Activated CD8-positive, alpha-beta T cell treated with anti-CD3 and anti-CD28 coated beads for 36 hours (primary cell): ENCODE data around the gene SFXN5. TPM values are rescaled to one million over a fixed set of nuclear protein-coding genes. Genes with fewer than 3 reads are reported as not detected.

ENCODE experiments used
- ATAC-seq: fragments of 200-7000 bp; cut with Tn5 transposase; one replicate; pipeline ENCODE4 v1.10.0; 2021; ENCODE audit warnings: mild to moderate bottlenecking, moderate library complexity
- CTCF ChIA-PET: fragments of 350-600 bp; sonication (Branson Sonifier 250); formaldehyde crosslinking; loops from one replicate; lab custom pipeline; 2021; ENCODE audit warnings: antibody characterized with exemption; lab: Charles Lee
- POLR2A ChIA-PET: fragments of 350-600 bp; sonication (Branson Sonifier 250); formaldehyde crosslinking; loops from one replicate; lab custom pipeline; 2021; ENCODE audit warnings: antibody characterized with exemption; lab: Charles Lee
- DNase-seq: peaks from one replicate; pipeline ENCODE4 v3.0.0-alpha.2; 2020
- H3K27ac Mint-ChIP-seq: one replicate; pipeline ENCODE4 v1.8.0; 2021; ENCODE audit warnings: mild to moderate bottlenecking, mixed read lengths
- H3K27me3 Mint-ChIP-seq: one replicate; pipeline ENCODE4 v1.8.0; 2021; ENCODE audit warnings: mixed read lengths
- H3K36me3 Mint-ChIP-seq: one replicate; pipeline ENCODE4 v1.8.0; 2021; ENCODE audit warnings: low read depth, mixed read lengths
- H3K4me1 Mint-ChIP-seq: one replicate; pipeline ENCODE4 v1.8.0; 2021; ENCODE audit warnings: low read depth, mixed read lengths
- H3K4me3 Mint-ChIP-seq: one replicate; pipeline ENCODE4 v1.8.0; 2021; ENCODE audit warnings: mild to moderate bottlenecking, moderate library complexity, mixed read lengths
- H3K9me3 Mint-ChIP-seq: one replicate; pipeline ENCODE4 v1.8.0; 2021; ENCODE audit warnings: mixed read lengths
- CTCF ChIP-seq: fragments of 200-600 bp; IDR thresholded peaks from one replicate; pipeline ENCODE4 v1.8.0; 2022; ENCODE audit warnings: antibody characterized with exemption, mild to moderate bottlenecking
- intact Hi-C: fragments of 100-400 bp; cut with micrococcal nuclease; formaldehyde crosslinking; loops from one replicate; pipeline ENCODE4 v1.10.0; 2022
- total RNA-seq, 2 experiments: library from RNA; stranded (reverse); gene quantifications; one replicate each; pipeline ENCODE4 v1.2.3, GENCODE V29; 2021

SFXN5 gene
- total RNA-seq, 2 experiments from 2014 or later = 7.4 to 9.6 TPM

GRCh38 chr2:72981536-72981935 is 90.0 kb downstream of the SFXN5 start:
- POLR2A ChIA-PET = no interaction called here
- CTCF ChIA-PET = interaction anchor here (0.9 to 2.2 kb wide), 4 partner anchors 8 to 94 kb away, joined by 3 to 9 read pairs (median 5); partner anchors contain the start of gene SPR
- H3K4me1 Mint-ChIP-seq = no peaks in the 10 kb centered on the region
- no peak for TF ChIP-seq CTCF
- H3K27ac Mint-ChIP-seq = no peak overlapping the region
- intact Hi-C loops = no loop called here
- DNase-seq (no peak), ATAC-seq (no peak)
- no peak overlapping the region for H3K4me3 Mint-ChIP-seq
- no peaks in the 10 kb centered on the region for H3K27me3 Mint-ChIP-seq
- H3K36me3 Mint-ChIP-seq = no peaks in the 10 kb centered on the region
- no peaks in the 10 kb centered on the region for H3K9me3 Mint-ChIP-seq

GRCh38 chr2:72980535-72981217 is 90.8 kb downstream of the SFXN5 start:
- H3K4me1 Mint-ChIP-seq = no peaks in the 10 kb centered on the region
- DNase-seq = no peak
- ChIA-PET CTCF (interaction anchor here (1.2 to 2.2 kb wide), 4 partner anchors 11 to 93 kb away, joined by 3 to 9 read pairs (median 4); partner anchors contain the start of gene SPR), POLR2A (interaction anchor here (0.8 kb wide), 1 partner anchor 10 kb away, joined by 3 read pairs; no protein-coding TSS in a partner anchor)
- no peaks in the 10 kb centered on the region for H3K36me3 Mint-ChIP-seq
- no peak overlapping the region for H3K4me3 Mint-ChIP-seq
- no peak for TF ChIP-seq CTCF
- intact Hi-C loops = no loop called here
- no peak for ATAC-seq
- no peaks in the 10 kb centered on the region for H3K27me3 Mint-ChIP-seq
- no peak overlapping the region for H3K27ac Mint-ChIP-seq
- H3K9me3 Mint-ChIP-seq = no peaks in the 10 kb centered on the region

- POLR2A ChIA-PET = no interaction called here
- TF ChIP-seq CTCF = no peak
Observed at GRCh38 chr2:72979896-72980295, 91.6 kb downstream of the SFXN5 start.

GRCh38 chr2:72975017-72975416 is 96.5 kb downstream of the SFXN5 start:
- no peak overlapping the region for H3K27ac Mint-ChIP-seq
- no peak overlapping the region for H3K4me3 Mint-ChIP-seq
- no peaks in the 10 kb centered on the region for H3K27me3 Mint-ChIP-seq
- no peaks in the 10 kb centered on the region for H3K4me1 Mint-ChIP-seq
- no peaks in the 10 kb centered on the region for H3K36me3 Mint-ChIP-seq
- ChIA-PET POLR2A (no interaction called here), CTCF (interaction anchor here (1.1 to 6.3 kb wide), 8 partner anchors 13 to 202 kb away, joined by 3 to 96 read pairs (median 4); partner anchors contain the start of gene SPR)
- H3K9me3 Mint-ChIP-seq = no peaks in the 10 kb centered on the region
- intact Hi-C loops = no loop called here
- TF ChIP-seq CTCF = no peak
- DNase-seq = no peak
- no peak for ATAC-seq

More at GRCh38 chr2:72979896-72980295, 91.6 kb downstream of the SFXN5 start:
- CTCF ChIA-PET = interaction anchor here (1.2 to 2.2 kb wide), 3 partner anchors 12 to 87 kb away, joined by 3 to 9 read pairs (median 3); no protein-coding TSS in a partner anchor
- H3K4me1 Mint-ChIP-seq = no peaks in the 10 kb centered on the region
- no peak overlapping the region for H3K27ac Mint-ChIP-seq
- no peaks in the 10 kb centered on the region for H3K9me3 Mint-ChIP-seq
- H3K4me3 Mint-ChIP-seq = no peak overlapping the region
- DNase-seq = no peak
- intact Hi-C loops = no loop called here
- no peak for ATAC-seq
- H3K36me3 Mint-ChIP-seq = no peaks in the 10 kb centered on the region
- H3K27me3 Mint-ChIP-seq = no peaks in the 10 kb centered on the region

- POLR2A ChIA-PET = interaction anchor here (1.0 kb wide), 1 partner anchor 81 kb away, joined by 3 read pairs; no protein-coding TSS in a partner anchor
- Mint-ChIP-seq H3K9me3 (no peaks in the 10 kb centered on the region), H3K27me3 (no peaks in the 10 kb centered on the region), H3K4me3 (no peak overlapping the region), H3K36me3 (no peaks in the 10 kb centered on the region), H3K4me1 (no peaks in the 10 kb centered on the region), H3K27ac (no peak overlapping the region)
- ATAC-seq (no peak), DNase-seq (no peak)
- intact Hi-C loops = no loop called here
- no peak for TF ChIP-seq CTCF
- CTCF ChIA-PET = interaction anchor here (0.7 to 6.3 kb wide), 26 partner anchors 8 to 277 kb away, joined by 3 to 96 read pairs (median 4); partner anchors contain the start of gene SPR
Observed at GRCh38 chr2:72974436-72974754, 97.1 kb downstream of the SFXN5 start.
